ENCODE results near the gene RASA4B. TPM values are rescaled to one million over a fixed set of nuclear protein-coding genes. Genes with fewer than 3 reads are reported as not detected.

Gene RASA4B
- polyA plus RNA-seq, 2 donors, result 4.6 to 4.9 TPM

- 86 to 87% methylated on average over 24 of the region's 24 CpGs for WGBS, 2 donors
- H3K4me1 ChIP-seq (ENCODE audit: control insufficient read depth in 2 of 2, insufficient read depth in 2 of 2, low read length in 1 of 2), result peaks cover 5 to 8% of the 10 kb centered on the region in 2 donors
- peaks cover 0 to 22% of the 10 kb centered on the region in 2 donors for H3K36me3 ChIP-seq (ENCODE audit: control insufficient read depth in 2 of 2, insufficient read depth in 2 of 2, low read length in 1 of 2)
- H3K4me3 ChIP-seq (ENCODE audit: low read depth in 1 of 2, low read length in 2 of 2), result no peak overlapping the region
- no peak overlapping the region for H3K27ac ChIP-seq (ENCODE audit: low read depth in 2 of 2, low read length in 1 of 2)
- no peaks in the 10 kb centered on the region for H3K27me3 ChIP-seq (ENCODE audit: control insufficient read depth in 1 of 2, insufficient read depth in 2 of 2, low read length in 2 of 2)
- no peaks in the 10 kb centered on the region for H3K9me3 ChIP-seq (ENCODE audit: control insufficient read depth in 2 of 2, insufficient read depth in 1 of 2, low read depth in 1 of 2, low read length in 1 of 2)
Observed at GRCh38 chr7:102467581-102468477, 49.7 kb downstream of the RASA4B start.

- Histone ChIP-seq H3K27ac (ENCODE audit: low read depth in 2 of 2, low read length in 1 of 2) (no peak overlapping the region), H3K9me3 (ENCODE audit: control insufficient read depth in 2 of 2, insufficient read depth in 1 of 2, low read depth in 1 of 2, low read length in 1 of 2) (no peaks in the 10 kb centered on the region), H3K36me3 (ENCODE audit: control insufficient read depth in 2 of 2, insufficient read depth in 2 of 2, low read length in 1 of 2) (peaks cover 0 to 9% of the 10 kb centered on the region in 2 donors), H3K27me3 (ENCODE audit: control insufficient read depth in 1 of 2, insufficient read depth in 2 of 2, low read length in 2 of 2) (no peaks in the 10 kb centered on the region), H3K4me1 (ENCODE audit: control insufficient read depth in 2 of 2, insufficient read depth in 2 of 2, low read length in 1 of 2) (peaks cover 5 to 8% of the 10 kb centered on the region in 2 donors), H3K4me3 (ENCODE audit: low read depth in 1 of 2, low read length in 2 of 2) (peak overlapping the region; percentile 84 to 93)
- WGBS, 2 donors, result 91 to 96% methylated on average over 7 of the region's 7 CpGs
Observed at GRCh38 chr7:102466097-102466496, 51.5 kb downstream of the RASA4B start.

GRCh38 chr7:102464577-102465280 is 52.8 kb downstream of the RASA4B start, which contains the start of the genes ALKBH4 and LRWD1:
ALKBH4 (minus strand) TSS chr7:102464863; CDS start chr7:102464836, 27 bp downstream.
LRWD1 (plus strand) TSS chr7:102464984; CDS start chr7:102465081, 97 bp downstream.
- WGBS, 2 donors, result 0 to 1% methylated on average over 79 to 81 of the region's 81 CpGs

GRCh38 chr7:102463841-102464576 is 53.6 kb downstream of the RASA4B start:
- Histone ChIP-seq H3K4me3 (ENCODE audit: low read depth in 1 of 2, low read length in 2 of 2) (peak overlapping the region; percentile 84 to 93), H3K27ac (ENCODE audit: low read depth in 2 of 2, low read length in 1 of 2) (peak overlapping the region in 1 of 2 donors; percentile 47), H3K27me3 (ENCODE audit: control insufficient read depth in 1 of 2, insufficient read depth in 2 of 2, low read length in 2 of 2) (no peaks in the 10 kb centered on the region), H3K9me3 (ENCODE audit: control insufficient read depth in 2 of 2, insufficient read depth in 1 of 2, low read depth in 1 of 2, low read length in 1 of 2) (no peaks in the 10 kb centered on the region), H3K36me3 (ENCODE audit: control insufficient read depth in 2 of 2, insufficient read depth in 2 of 2, low read length in 1 of 2) (peaks cover 0 to 7% of the 10 kb centered on the region in 2 donors), H3K4me1 (ENCODE audit: control insufficient read depth in 2 of 2, insufficient read depth in 2 of 2, low read length in 1 of 2) (peaks cover 5 to 8% of the 10 kb centered on the region in 2 donors)
- WGBS, 2 donors, result 11 to 12% methylated on average over 24 of the region's 24 CpGs

More at GRCh38 chr7:102464577-102465280, 52.8 kb downstream of the RASA4B start, which contains the start of the genes ALKBH4 and LRWD1:
- Histone ChIP-seq H3K4me1 (ENCODE audit: control insufficient read depth in 2 of 2, insufficient read depth in 2 of 2, low read length in 1 of 2) (peaks cover 5 to 8% of the 10 kb centered on the region in 2 donors), H3K27ac (ENCODE audit: low read depth in 2 of 2, low read length in 1 of 2) (peak within 1 kb of the TSS; percentile 47 to 56), H3K9me3 (ENCODE audit: control insufficient read depth in 2 of 2, insufficient read depth in 1 of 2, low read depth in 1 of 2, low read length in 1 of 2) (no peaks in the 10 kb centered on the region), H3K36me3 (ENCODE audit: control insufficient read depth in 2 of 2, insufficient read depth in 2 of 2, low read length in 1 of 2) (peaks cover 0 to 3% of the 10 kb centered on the region in 2 donors), H3K27me3 (ENCODE audit: control insufficient read depth in 1 of 2, insufficient read depth in 2 of 2, low read length in 2 of 2) (no peaks in the 10 kb centered on the region), H3K4me3 (ENCODE audit: low read depth in 1 of 2, low read length in 2 of 2) (peak within 1 kb of the TSS; percentile 84 to 93)

- H3K9me3 ChIP-seq (ENCODE audit: control insufficient read depth in 2 of 2, insufficient read depth in 1 of 2, low read depth in 1 of 2, low read length in 1 of 2), result no peaks in the 10 kb centered on the region
- peaks cover 0 to 2% of the 10 kb centered on the region in 2 donors for H3K4me1 ChIP-seq (ENCODE audit: control insufficient read depth in 2 of 2, insufficient read depth in 2 of 2, low read length in 1 of 2)
- H3K27me3 ChIP-seq (ENCODE audit: control insufficient read depth in 1 of 2, insufficient read depth in 2 of 2, low read length in 2 of 2), result no peaks in the 10 kb centered on the region
- H3K27ac ChIP-seq (ENCODE audit: low read depth in 2 of 2, low read length in 1 of 2), result no peak overlapping the region
- peaks cover 0 to 18% of the 10 kb centered on the region in 2 donors for H3K36me3 ChIP-seq (ENCODE audit: control insufficient read depth in 2 of 2, insufficient read depth in 2 of 2, low read length in 1 of 2)
- H3K4me3 ChIP-seq (ENCODE audit: low read depth in 1 of 2, low read length in 2 of 2), result no peak overlapping the region
- WGBS, 2 donors, result 89 to 94% methylated on average over 8 of the region's 8 CpGs
Observed at GRCh38 chr7:102460467-102460866, 57.1 kb downstream of the RASA4B start.

GRCh38 chr7:102459221-102459844 is 58.2 kb downstream of the RASA4B start:
- Histone ChIP-seq H3K36me3 (ENCODE audit: control insufficient read depth in 2 of 2, insufficient read depth in 2 of 2, low read length in 1 of 2) (peaks cover 0 to 21% of the 10 kb centered on the region in 2 donors), H3K27me3 (ENCODE audit: control insufficient read depth in 1 of 2, insufficient read depth in 2 of 2, low read length in 2 of 2) (no peaks in the 10 kb centered on the region), H3K9me3 (ENCODE audit: control insufficient read depth in 2 of 2, insufficient read depth in 1 of 2, low read depth in 1 of 2, low read length in 1 of 2) (no peaks in the 10 kb centered on the region), H3K4me3 (ENCODE audit: low read depth in 1 of 2, low read length in 2 of 2) (no peak overlapping the region), H3K4me1 (ENCODE audit: control insufficient read depth in 2 of 2, insufficient read depth in 2 of 2, low read length in 1 of 2) (peaks cover 0 to 2% of the 10 kb centered on the region in 2 donors), H3K27ac (ENCODE audit: low read depth in 2 of 2, low read length in 1 of 2) (no peak overlapping the region)
- 94 to 95% methylated on average over 23 to 24 of the region's 24 CpGs for WGBS, 2 donors

GRCh38 chr7:102457352-102457924 is 60.1 kb downstream of the RASA4B start:
- no peak overlapping the region for H3K4me3 ChIP-seq (ENCODE audit: low read depth in 1 of 2, low read length in 2 of 2)

GRCh38 chr7:102456327-102456726 is 61.2 kb downstream of the RASA4B start:
- peaks cover under 1 to 2% of the 10 kb centered on the region in 2 donors for H3K4me1 ChIP-seq (ENCODE audit: control insufficient read depth in 2 of 2, insufficient read depth in 2 of 2, low read length in 1 of 2)
- peaks cover 0 to 21% of the 10 kb centered on the region in 2 donors for H3K36me3 ChIP-seq (ENCODE audit: control insufficient read depth in 2 of 2, insufficient read depth in 2 of 2, low read length in 1 of 2)
- WGBS, 2 donors, result 83 to 86% methylated on average over 10 of the region's 10 CpGs

More at GRCh38 chr7:102457352-102457924, 60.1 kb downstream of the RASA4B start:
- 91 to 93% methylated on average over 40 of the region's 40 CpGs for WGBS, 2 donors
- no peaks in the 10 kb centered on the region for H3K4me1 ChIP-seq (ENCODE audit: control insufficient read depth in 2 of 2, insufficient read depth in 2 of 2, low read length in 1 of 2)
- H3K27ac ChIP-seq (ENCODE audit: low read depth in 2 of 2, low read length in 1 of 2), result no peak overlapping the region
- peaks cover 0 to 21% of the 10 kb centered on the region in 2 donors for H3K36me3 ChIP-seq (ENCODE audit: control insufficient read depth in 2 of 2, insufficient read depth in 2 of 2, low read length in 1 of 2)
- H3K9me3 ChIP-seq (ENCODE audit: control insufficient read depth in 2 of 2, insufficient read depth in 1 of 2, low read depth in 1 of 2, low read length in 1 of 2), result no peaks in the 10 kb centered on the region
- no peaks in the 10 kb centered on the region for H3K27me3 ChIP-seq (ENCODE audit: control insufficient read depth in 1 of 2, insufficient read depth in 2 of 2, low read length in 2 of 2)

More at GRCh38 chr7:102456327-102456726, 61.2 kb downstream of the RASA4B start:
- Histone ChIP-seq H3K27ac (ENCODE audit: low read depth in 2 of 2, low read length in 1 of 2) (no peak overlapping the region), H3K4me3 (ENCODE audit: low read depth in 1 of 2, low read length in 2 of 2) (no peak overlapping the region), H3K9me3 (ENCODE audit: control insufficient read depth in 2 of 2, insufficient read depth in 1 of 2, low read depth in 1 of 2, low read length in 1 of 2) (no peaks in the 10 kb centered on the region), H3K27me3 (ENCODE audit: control insufficient read depth in 1 of 2, insufficient read depth in 2 of 2, low read length in 2 of 2) (no peaks in the 10 kb centered on the region)

Measured in esophagus (tissue), 2 donors.